Fibroblast of villous mesenchyme (primary cell): ENCODE data around the gene FRMD1. TPM values are rescaled to one million over a fixed set of nuclear protein-coding genes. Genes with fewer than 3 reads are reported as not detected.
"Not testable (repeated sequence)": the region's sequence is repeated elsewhere in the genome, so short reads cannot be mapped to it uniquely, and the experiment has no call there.

Experiments
- DNase-seq: peaks from one replicate; pipeline ENCODE4 v3.0.0-alpha.2; 2010; ENCODE audit warnings: low read depth
- H3K4me3 ChIP-seq: 2 replicates; pipeline ENCODE4 v1.5.1; 2011; ENCODE audit warnings: low read depth, mild to moderate bottlenecking, low read length
- CTCF ChIP-seq: IDR thresholded peaks from 2 replicates; pipeline ENCODE4 v1.5.1; 2012; ENCODE audit warnings: low read depth, mild to moderate bottlenecking, low read length; ENCODE audit not compliant: insufficient read depth
- total RNA-seq: library from RNA; depleted of rRNA; stranded (reverse); fragments of >200 nt; gene quantifications from 2 replicates; pipeline ENCODE4 v1.2.3, GENCODE V29; 2012

Gene FRMD1
- total RNA-seq, 1 donor, result not detected

GRCh38 chr6:168081858-168082546 is 3.0 kb upstream of the FRMD1 start:
- no peak for DNase-seq
- H3K4me3 ChIP-seq, result no peak overlapping the region
- no peak for TF ChIP-seq CTCF

GRCh38 chr6:168080393-168081077 is 1.5 kb upstream of the FRMD1 start:
- H3K4me3 ChIP-seq, result no peak overlapping the region
- TF ChIP-seq CTCF, result no peak
- no peak for DNase-seq

- no peak for DNase-seq
- no peak for TF ChIP-seq CTCF
- no peak overlapping the region for H3K4me3 ChIP-seq
Observed at GRCh38 chr6:168078175-168078942, 653 bp downstream of the FRMD1 start.

GRCh38 chr6:168077401-168077800 is 1.6 kb downstream of the FRMD1 start:
- not testable (repeated sequence) for H3K4me3 ChIP-seq, DNase-seq

GRCh38 chr6:168075787-168076202 is 3.2 kb downstream of the FRMD1 start:
- no peak for TF ChIP-seq CTCF
- no peak for DNase-seq
- no peak overlapping the region for H3K4me3 ChIP-seq

GRCh38 chr6:168075216-168075615 is 3.8 kb downstream of the FRMD1 start:
- no peak overlapping the region for H3K4me3 ChIP-seq
- no peak for TF ChIP-seq CTCF
- no peak for DNase-seq

- TF ChIP-seq CTCF, result no peak
- DNase-seq, result no peak
- H3K4me3 ChIP-seq, result no peak overlapping the region
Observed at GRCh38 chr6:168073937-168074730, 4.9 kb downstream of the FRMD1 start.
